Testis (tissue), 2 donors: ENCODE data around the gene ERICH2.

ENCODE experiments used
- POLR2A ChIP-seq: fragments of 450-650 bp; IDR thresholded peaks from one replicate; pipeline ENCODE4 v1.6.1; 2017; ENCODE audit warnings: antibody characterized with exemption, mild to moderate bottlenecking, moderate library complexity
- TF ChIP-seq, protein P1 (sequence below), 3 experiments: fragments of 450-650 bp in 2 of 3; fragments of 200-600 bp in 1 of 3; sonication (generic) in 1 of 3; IDR thresholded peaks; one replicate each; pipeline ENCODE4 v1.5.1; 2016 to 2019; ENCODE audit warnings: antibody characterized with exemption in 3 of 3, mild to moderate bottlenecking in 2 of 3, moderate library complexity in 1 of 3

DNA sequence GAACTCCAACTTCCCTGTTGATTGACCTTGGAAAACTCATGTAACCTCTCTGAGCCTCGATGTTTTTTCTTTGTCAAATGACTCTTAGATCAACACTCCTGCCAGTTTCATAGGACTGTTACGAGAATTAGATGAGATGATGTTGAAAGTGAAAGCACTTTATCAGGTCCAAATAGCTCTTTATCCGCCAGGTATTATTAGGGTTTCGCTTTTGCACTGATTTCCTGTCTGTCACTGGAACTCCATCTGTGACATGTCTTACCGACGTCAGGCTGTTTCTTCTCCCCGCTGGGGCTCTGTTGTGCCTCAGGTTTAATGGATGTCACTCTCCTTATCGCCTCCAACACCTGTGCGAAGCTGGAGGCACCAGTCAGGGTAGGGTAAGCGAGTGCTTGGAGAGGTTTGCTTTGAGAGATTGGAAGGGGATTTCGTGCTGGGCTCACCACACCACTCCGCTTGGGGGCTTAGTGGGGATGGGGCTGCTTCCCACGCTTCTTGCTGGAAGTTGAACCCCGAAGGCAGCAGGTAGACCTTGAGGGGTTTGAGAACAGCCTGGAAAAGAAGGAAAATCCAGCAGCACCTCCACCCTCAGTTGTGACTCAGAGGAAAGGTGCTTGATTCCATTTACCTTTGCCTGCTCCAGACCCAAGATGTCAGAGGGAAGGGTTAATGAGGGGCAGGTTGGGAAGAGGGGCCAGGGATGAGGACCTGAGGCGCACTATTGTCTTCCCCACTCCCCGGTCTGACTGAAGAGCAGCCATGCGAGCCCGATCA lies 50.8 kb downstream of the ERICH2 start:
- TF ChIP-seq, protein P1, sequence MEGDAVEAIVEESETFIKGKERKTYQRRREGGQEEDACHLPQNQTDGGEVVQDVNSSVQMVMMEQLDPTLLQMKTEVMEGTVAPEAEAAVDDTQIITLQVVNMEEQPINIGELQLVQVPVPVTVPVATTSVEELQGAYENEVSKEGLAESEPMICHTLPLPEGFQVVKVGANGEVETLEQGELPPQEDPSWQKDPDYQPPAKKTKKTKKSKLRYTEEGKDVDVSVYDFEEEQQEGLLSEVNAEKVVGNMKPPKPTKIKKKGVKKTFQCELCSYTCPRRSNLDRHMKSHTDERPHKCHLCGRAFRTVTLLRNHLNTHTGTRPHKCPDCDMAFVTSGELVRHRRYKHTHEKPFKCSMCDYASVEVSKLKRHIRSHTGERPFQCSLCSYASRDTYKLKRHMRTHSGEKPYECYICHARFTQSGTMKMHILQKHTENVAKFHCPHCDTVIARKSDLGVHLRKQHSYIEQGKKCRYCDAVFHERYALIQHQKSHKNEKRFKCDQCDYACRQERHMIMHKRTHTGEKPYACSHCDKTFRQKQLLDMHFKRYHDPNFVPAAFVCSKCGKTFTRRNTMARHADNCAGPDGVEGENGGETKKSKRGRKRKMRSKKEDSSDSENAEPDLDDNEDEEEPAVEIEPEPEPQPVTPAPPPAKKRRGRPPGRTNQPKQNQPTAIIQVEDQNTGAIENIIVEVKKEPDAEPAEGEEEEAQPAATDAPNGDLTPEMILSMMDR (IDR thresholded peaks at IDR 0.05): no peak
- no peak for TF ChIP-seq POLR2A
